GM12873 (cell line): ENCODE results near the gene SUB1.

Experiments used
- CTCF ChIP-seq: IDR thresholded peaks from 2 replicates; pipeline ENCODE4 v1.5.1; 2012; ENCODE audit warnings: low read depth, mild to moderate bottlenecking, moderate library complexity, low read length, control low read depth; ENCODE audit not compliant: insufficient read depth; ENCODE audit errors: missing control alignments

SUB1 gene

GRCh38 chr5:32598997-32599549 lies 13.7 kb downstream of the SUB1 start:
- no peak for TF ChIP-seq CTCF

GRCh38 chr5:32600054-32600622 lies 14.8 kb downstream of the SUB1 start:
- no peak for TF ChIP-seq CTCF

GRCh38 chr5:32601623-32602295 lies 16.4 kb downstream of the SUB1 start:
- no peak for TF ChIP-seq CTCF

GRCh38 chr5:32602906-32603305 lies 17.5 kb downstream of the SUB1 start:
- no peak for TF ChIP-seq CTCF

GRCh38 chr5:32604800-32605765 lies 19.7 kb downstream of the SUB1 start:
- no peak for TF ChIP-seq CTCF

GRCh38 chr5:32605766-32606152 lies 20.4 kb downstream of the SUB1 start:
- TF ChIP-seq CTCF: no peak
